ENCODE measurements around the gene MRPL54.
A peak's percentile ranks its signal among the peaks of the same experiment; 100 is the strongest.

MRPL54 gene

GRCh38 chr19:3807574-3808354, 45.3 kb downstream of the MRPL54 start:
- Histone ChIP-seq H3K4me3 (ENCODE audit: low read length, poor library complexity, severe bottlenecking) (no peak overlapping the region), H3K9me2 (replicated peaks; ENCODE audit: low read depth, low read length) (no peaks in the 10 kb centered on the region), H3F3A (ENCODE audit: low read depth) (no peaks in the 10 kb centered on the region), H3K9ac (ENCODE audit: low read depth, low read length, poor library complexity, severe bottlenecking) (no peak overlapping the region), H3K36me3 (ENCODE audit: insufficient read depth, low read length) (no peaks in the 10 kb centered on the region), H3K9me3 (ENCODE audit: insufficient read depth, low read depth, low read length) (no peaks in the 10 kb centered on the region), H3K27me3 (ENCODE audit: insufficient read depth, low read length, poor library complexity, severe bottlenecking) (no peaks in the 10 kb centered on the region), H2AFZ (ENCODE audit: low read length) (no peak overlapping the region), H3K79me2 (ENCODE audit: insufficient read depth, low read length) (no peaks in the 10 kb centered on the region), H3K4me1 (ENCODE audit: insufficient read depth, low read length, poor library complexity, severe bottlenecking) (peaks cover 44% of the 10 kb centered on the region), H4K20me1 (ENCODE audit: insufficient read depth, low read length, poor library complexity, severe bottlenecking) (no peaks in the 10 kb centered on the region), H3K4me2 (ENCODE audit: low read depth, low read length, poor library complexity, severe bottlenecking) (no peak overlapping the region)
- no peak for TF ChIP-seq CTCF (conservative IDR thresholded peaks at IDR 0.05; ENCODE audit: low read length)
- TF ChIP-seq EZH2phosphoT487 (IDR thresholded peaks at IDR 0.05; ENCODE audit: borderline replicate concordance): no peak

DNA sequence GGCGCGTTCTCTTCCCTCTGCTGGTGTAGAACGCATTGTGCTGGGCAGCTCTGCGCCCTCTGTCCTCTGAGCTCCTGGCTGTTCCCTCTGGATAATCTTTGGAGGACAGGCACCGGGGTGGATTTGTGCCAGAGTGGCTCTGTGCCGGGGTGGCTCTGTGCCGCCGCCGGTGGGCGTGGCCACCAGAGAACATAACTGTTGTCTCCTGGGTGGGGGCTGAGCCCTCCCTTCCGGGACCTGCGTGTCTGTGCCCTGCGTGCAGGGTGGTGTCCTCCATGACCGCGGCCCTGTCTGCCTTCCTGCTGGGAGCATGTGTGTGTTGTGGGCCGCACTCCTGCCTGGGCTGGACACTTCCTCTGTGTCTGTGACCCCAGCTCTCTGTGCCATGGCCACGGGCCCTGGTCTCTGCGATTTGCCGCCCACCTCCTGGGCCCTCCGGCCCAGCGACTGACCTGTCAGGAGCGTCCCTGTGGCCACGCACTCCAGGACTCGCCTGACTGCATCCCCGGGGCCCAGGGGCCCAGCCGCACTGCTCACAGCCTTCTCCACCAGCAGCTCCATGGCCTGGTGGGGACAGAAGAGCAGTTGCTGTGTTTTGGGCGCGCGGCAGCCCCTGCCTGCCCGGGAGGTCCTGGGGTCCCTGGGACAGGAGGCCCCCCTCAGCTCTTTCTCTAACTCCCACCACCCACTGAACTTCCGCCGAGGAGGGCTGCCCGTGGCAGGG, 46.1 kb downstream of the MRPL54 start:
- TF ChIP-seq CTCF (conservative IDR thresholded peaks at IDR 0.05; ENCODE audit: low read length) (no peak), EZH2phosphoT487 (IDR thresholded peaks at IDR 0.05; ENCODE audit: borderline replicate concordance) (no peak)
- Histone ChIP-seq H3K79me2 (ENCODE audit: insufficient read depth, low read length) (no peaks in the 10 kb centered on the region), H2AFZ (ENCODE audit: low read length) (no peak overlapping the region), H3K4me3 (ENCODE audit: low read length, poor library complexity, severe bottlenecking) (no peak overlapping the region), H3K9me3 (ENCODE audit: insufficient read depth, low read depth, low read length) (no peaks in the 10 kb centered on the region), H3K4me1 (ENCODE audit: insufficient read depth, low read length, poor library complexity, severe bottlenecking) (peaks cover 52% of the 10 kb centered on the region), H3K9ac (ENCODE audit: low read depth, low read length, poor library complexity, severe bottlenecking) (no peak overlapping the region), H3K27me3 (ENCODE audit: insufficient read depth, low read length, poor library complexity, severe bottlenecking) (no peaks in the 10 kb centered on the region), H4K20me1 (ENCODE audit: insufficient read depth, low read length, poor library complexity, severe bottlenecking) (no peaks in the 10 kb centered on the region), H3F3A (ENCODE audit: low read depth) (no peaks in the 10 kb centered on the region), H3K36me3 (ENCODE audit: insufficient read depth, low read length) (no peaks in the 10 kb centered on the region), H3K4me2 (ENCODE audit: low read depth, low read length, poor library complexity, severe bottlenecking) (no peak overlapping the region), H3K9me2 (replicated peaks; ENCODE audit: low read depth, low read length) (no peaks in the 10 kb centered on the region)

DNA sequence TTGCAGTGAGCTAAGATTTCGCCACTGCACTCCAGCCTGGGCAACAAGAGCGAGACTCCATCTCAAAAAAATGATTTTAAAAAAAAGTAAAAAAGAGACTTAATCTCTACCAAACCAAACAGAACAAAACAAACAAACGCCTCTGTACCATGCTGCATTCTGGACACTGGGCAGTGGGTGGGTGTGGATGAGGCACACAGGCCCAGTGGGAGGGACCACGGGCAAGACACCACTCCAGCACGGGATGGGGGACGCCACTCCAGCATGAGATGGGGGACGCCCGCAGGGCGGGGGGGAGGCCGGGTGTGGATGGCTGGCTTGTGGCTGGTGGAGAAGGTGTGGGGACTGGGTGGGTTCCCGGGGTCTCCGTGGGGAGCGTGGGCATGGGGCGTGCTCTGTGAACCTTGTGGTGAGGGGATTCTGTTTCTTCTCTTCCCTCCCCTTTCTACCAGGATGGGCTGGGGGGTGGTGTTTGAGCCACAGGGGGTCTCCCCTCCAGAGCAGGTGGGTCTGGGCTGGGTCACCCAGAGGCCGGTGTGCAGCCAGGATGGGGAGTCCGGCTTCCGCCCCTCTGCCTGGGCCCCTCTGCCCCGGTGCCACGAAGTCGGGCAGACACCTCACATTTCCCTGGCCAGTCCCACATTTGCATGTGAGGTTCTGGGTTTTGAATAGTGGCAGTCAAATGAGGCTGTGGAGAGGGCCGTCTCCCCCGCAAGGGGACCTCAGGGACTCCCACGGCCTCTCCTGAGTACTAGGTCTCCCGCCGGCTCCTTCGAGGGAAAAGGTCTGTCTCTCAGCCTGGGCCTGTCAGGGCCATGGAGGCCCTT, 47.6 kb downstream of the MRPL54 start:
- H3K4me1 ChIP-seq (ENCODE audit: insufficient read depth, low read length, poor library complexity, severe bottlenecking): peaks cover 55% of the 10 kb centered on the region
- no peaks in the 10 kb centered on the region for H3K27me3 ChIP-seq (ENCODE audit: insufficient read depth, low read length, poor library complexity, severe bottlenecking)
- H3K9ac ChIP-seq (ENCODE audit: low read depth, low read length, poor library complexity, severe bottlenecking): peak overlapping the region; percentile 50
- no peaks in the 10 kb centered on the region for H3F3A ChIP-seq (ENCODE audit: low read depth)
- H3K9me2 ChIP-seq (replicated peaks; ENCODE audit: low read depth, low read length): no peaks in the 10 kb centered on the region
- no peak overlapping the region for H2AFZ ChIP-seq (ENCODE audit: low read length)
- H4K20me1 ChIP-seq (ENCODE audit: insufficient read depth, low read length, poor library complexity, severe bottlenecking): no peaks in the 10 kb centered on the region
- H3K9me3 ChIP-seq (ENCODE audit: insufficient read depth, low read depth, low read length): no peaks in the 10 kb centered on the region
- TF ChIP-seq EZH2phosphoT487 (IDR thresholded peaks at IDR 0.05; ENCODE audit: borderline replicate concordance): no peak
- no peak for TF ChIP-seq CTCF (conservative IDR thresholded peaks at IDR 0.05; ENCODE audit: low read length)
- no peaks in the 10 kb centered on the region for H3K79me2 ChIP-seq (ENCODE audit: insufficient read depth, low read length)
- no peak overlapping the region for H3K4me2 ChIP-seq (ENCODE audit: low read depth, low read length, poor library complexity, severe bottlenecking)
- no peak overlapping the region for H3K4me3 ChIP-seq (ENCODE audit: low read length, poor library complexity, severe bottlenecking)
- H3K36me3 ChIP-seq (ENCODE audit: insufficient read depth, low read length): no peaks in the 10 kb centered on the region

Data from Loucy (cell line).